HG03097 (cell line): ENCODE results near the gene IGHMBP2.
"Not testable (repeated sequence)": the region's sequence is repeated elsewhere in the genome, so short reads cannot be mapped to it uniquely, and the experiment has no call there.

Source experiments
- ATAC-seq: cut with Tn5 transposase; IDR thresholded peaks from one replicate; pipeline ENCODE4 v1.9.1; 2021; ENCODE audit not compliant: unreplicated experiment, low FRiP score

IGHMBP2 gene

GRCh38 chr11:68959465-68960293 is 56.0 kb downstream of the IGHMBP2 start:
- ATAC-seq, result no peak

GRCh38 chr11:68960294-68961071 is 56.8 kb downstream of the IGHMBP2 start:
- no peak for ATAC-seq

GRCh38 chr11:68961245-68961644 is 57.6 kb downstream of the IGHMBP2 start:
- no peak for ATAC-seq

- no peak for ATAC-seq
Measured at GRCh38 chr11:68962527-68963250, 59.0 kb downstream of the IGHMBP2 start.

- no peak for ATAC-seq
Measured at GRCh38 chr11:68963779-68964178, 60.1 kb downstream of the IGHMBP2 start.

- ATAC-seq, result no peak
Measured at GRCh38 chr11:68965901-68966853, 62.5 kb downstream of the IGHMBP2 start.

GRCh38 chr11:68966894-68967780 is 63.4 kb downstream of the IGHMBP2 start:
- no peak for ATAC-seq

GRCh38 chr11:68968306-68969250 is 64.9 kb downstream of the IGHMBP2 start:
- ATAC-seq, result no peak

- no peak for ATAC-seq
Measured at GRCh38 chr11:68969386-68969785, 65.7 kb downstream of the IGHMBP2 start.

- ATAC-seq, result no peak
Measured at GRCh38 chr11:68970921-68971636, 67.4 kb downstream of the IGHMBP2 start.

GRCh38 chr11:68973219-68973618 is 69.5 kb downstream of the IGHMBP2 start:
- no peak for ATAC-seq

GRCh38 chr11:68973706-68974105 is 70.0 kb downstream of the IGHMBP2 start:
- ATAC-seq, result not testable (repeated sequence)

GRCh38 chr11:68974421-68975194 is 70.9 kb downstream of the IGHMBP2 start:
- ATAC-seq, result no peak

GRCh38 chr11:68976095-68976494 is 72.4 kb downstream of the IGHMBP2 start:
- no peak for ATAC-seq

- no peak for ATAC-seq
Measured at GRCh38 chr11:68976563-68976962, 72.9 kb downstream of the IGHMBP2 start.

- no peak for ATAC-seq
Measured at GRCh38 chr11:68977781-68978625, 74.3 kb downstream of the IGHMBP2 start.
